Measurements from ENCODE around the gene ERC1.
A peak's percentile ranks its signal among the peaks of the same experiment; 100 is the strongest.
"Not testable (repeated sequence)": the region's sequence is repeated elsewhere in the genome, so short reads cannot be mapped to it uniquely, and the experiment has no call there.

Gene ERC1

DNA sequence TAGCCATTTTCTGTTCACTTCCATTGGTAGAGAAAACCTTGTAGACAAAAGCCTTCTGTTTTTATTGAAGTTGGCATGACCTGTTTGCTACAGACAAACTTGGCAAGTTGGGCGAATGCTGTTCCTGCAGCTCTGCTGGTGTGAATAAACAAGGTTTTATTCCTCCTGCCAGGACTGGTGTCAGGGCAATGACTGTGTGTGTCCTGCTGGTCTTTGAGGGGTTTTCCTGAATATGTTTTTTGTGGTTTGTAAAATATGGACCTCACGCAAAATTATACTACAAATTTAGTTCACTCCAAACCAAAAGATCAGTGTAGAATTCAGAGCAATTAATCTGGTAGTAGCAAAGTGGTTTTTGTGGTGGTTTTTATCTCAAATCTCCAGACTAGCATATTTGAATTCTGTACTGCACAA lies 140.8 kb downstream of the ERC1 start:
- DNase-seq, result peak in 1 of 2 experiments; percentile 27

GRCh38 chr12:1132311-1132710 lies 141.3 kb downstream of the ERC1 start:
- DNase-seq, result no peak

DNA sequence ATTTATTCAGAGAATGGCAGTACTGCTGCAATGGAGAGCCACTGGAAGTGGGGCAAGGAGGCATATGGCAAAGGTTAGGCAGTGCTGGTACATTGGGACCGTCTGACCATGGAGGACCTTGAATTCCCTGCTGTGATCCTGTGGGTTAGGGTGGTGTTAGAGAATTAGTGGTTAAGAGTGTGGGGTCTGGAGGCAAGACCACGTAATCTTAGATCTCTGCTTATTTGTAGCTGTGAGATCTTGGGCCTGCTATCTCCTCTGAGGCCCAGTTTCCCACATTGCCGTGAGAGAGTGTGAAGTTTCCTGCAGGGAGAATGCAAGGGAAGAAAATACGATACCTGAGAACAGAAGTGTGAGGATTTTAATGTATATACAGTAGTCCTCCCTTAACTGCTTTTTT lies 147.7 kb downstream of the ERC1 start:
- DNase-seq, result no peak

GRCh38 chr12:1146758-1147157 lies 155.7 kb downstream of the ERC1 start:
- not testable (repeated sequence) for DNase-seq

DNA sequence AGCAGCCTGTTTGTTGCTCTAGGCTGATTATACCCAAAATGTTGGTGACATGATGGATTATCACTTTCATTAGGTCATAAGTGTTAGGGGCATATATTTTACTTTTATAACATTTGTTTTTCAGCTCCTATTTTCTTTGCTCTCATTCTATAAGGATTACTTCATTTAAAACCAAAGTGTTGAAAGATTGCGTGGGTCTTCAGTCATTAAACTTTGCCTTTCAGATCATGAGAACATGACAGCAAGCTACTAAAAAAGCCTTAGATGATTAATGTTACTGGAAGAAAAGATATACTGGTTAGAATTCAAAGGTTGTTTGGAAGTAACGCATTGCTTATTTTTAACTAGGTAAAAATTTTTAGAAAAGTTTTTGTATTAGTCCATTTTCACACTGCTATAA lies 156.8 kb downstream of the ERC1 start:
- no peak for DNase-seq

DNA sequence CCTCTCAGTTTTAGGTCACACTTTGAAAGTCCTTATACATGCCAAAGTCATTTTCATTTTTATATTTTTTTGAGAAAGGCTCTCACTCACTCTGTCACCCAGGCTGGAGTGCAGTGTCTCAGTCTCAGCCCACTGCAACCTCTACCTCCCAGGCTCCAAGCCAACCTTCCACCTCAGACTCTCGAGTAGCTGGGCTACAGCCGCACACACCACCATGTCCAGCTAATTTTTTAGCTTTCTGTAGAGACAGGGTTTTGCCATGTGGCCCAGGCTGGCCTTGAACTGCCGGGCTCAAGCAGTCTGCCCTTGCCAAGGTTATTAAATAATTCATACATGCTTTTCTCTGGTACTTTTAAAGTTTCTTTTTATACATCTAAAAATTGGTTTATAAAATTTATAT lies 166.0 kb downstream of the ERC1 start:
- DNase-seq, result no peak

DNA sequence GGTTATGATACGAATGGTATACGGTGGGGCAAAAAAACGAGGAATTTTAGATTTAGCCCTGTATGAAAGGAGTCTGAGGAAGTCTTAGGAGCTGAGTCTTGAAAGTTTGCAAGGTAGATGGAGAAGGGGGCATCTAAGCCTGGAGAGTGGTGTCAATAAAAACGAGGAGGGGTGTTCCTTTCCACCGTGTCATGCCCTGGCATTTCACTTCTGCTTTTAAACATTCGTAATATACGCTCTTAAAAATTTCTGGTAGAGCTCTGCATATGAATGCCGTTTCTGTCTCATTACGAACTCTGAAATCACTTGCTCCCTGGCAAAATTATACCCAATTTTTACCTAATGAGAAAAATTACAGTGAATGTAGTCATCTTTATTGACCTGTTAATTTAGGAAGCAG lies 170.2 kb downstream of the ERC1 start:
- no peak for DNase-seq

DNA sequence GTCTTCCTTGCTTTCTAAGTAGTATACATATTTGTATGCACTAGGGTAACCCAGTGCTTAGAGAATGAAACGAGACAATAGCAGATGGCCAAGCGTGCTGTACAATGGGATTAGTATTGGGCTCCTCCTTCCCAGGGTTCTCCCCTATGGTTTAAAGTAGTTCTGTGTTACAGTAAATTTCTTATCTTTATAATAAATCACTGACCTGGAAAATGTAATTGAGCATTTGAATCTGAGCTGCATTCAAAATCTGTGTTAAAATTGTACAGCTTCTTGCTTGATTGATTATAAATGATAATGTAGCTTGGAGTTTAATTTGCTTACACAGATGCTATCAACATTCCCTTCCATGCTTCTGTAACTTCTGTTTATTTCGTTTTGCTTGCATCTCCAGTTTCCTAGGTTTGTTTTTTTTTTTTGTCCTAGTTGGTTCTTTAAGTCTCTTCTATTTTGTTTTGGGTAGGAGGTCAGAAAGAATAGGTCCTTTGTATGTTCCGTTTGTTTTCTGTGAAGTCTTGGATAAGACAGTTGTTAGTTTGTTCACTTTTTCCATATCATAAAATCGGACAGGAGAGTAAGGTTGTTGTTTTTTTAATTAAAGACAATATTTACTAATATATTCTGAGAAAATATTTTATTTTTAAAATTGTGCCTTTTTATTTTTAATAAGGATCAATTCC lies 171.2 kb downstream of the ERC1 start:
- no peak for DNase-seq

DNA sequence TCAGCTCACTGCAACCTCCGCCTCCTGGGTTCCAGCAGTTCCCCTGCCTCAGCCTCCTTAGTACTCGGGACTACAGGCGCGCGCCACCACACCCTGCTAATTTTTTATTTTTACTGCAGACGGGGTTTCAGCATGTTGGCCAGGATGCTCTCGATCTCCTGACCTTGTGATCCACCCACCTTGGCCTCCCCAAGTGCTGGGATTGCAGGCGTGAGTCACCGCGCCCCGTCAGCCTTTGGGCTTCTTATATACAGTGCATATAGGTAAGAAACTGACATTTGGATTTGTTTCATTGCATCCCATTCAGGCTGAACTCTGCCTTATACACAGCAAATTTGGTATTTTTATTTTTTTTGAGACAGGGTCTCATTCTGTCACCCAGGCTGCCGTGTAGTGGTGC lies 176.8 kb downstream of the ERC1 start:
- DNase-seq, result no peak

GRCh38 chr12:1170411-1170810 lies 179.4 kb downstream of the ERC1 start:
- DNase-seq, result no peak

- DNase-seq, result peak in 1 of 2 experiments; percentile 15
Measured at GRCh38 chr12:1171657-1172408, 180.8 kb downstream of the ERC1 start.

DNA sequence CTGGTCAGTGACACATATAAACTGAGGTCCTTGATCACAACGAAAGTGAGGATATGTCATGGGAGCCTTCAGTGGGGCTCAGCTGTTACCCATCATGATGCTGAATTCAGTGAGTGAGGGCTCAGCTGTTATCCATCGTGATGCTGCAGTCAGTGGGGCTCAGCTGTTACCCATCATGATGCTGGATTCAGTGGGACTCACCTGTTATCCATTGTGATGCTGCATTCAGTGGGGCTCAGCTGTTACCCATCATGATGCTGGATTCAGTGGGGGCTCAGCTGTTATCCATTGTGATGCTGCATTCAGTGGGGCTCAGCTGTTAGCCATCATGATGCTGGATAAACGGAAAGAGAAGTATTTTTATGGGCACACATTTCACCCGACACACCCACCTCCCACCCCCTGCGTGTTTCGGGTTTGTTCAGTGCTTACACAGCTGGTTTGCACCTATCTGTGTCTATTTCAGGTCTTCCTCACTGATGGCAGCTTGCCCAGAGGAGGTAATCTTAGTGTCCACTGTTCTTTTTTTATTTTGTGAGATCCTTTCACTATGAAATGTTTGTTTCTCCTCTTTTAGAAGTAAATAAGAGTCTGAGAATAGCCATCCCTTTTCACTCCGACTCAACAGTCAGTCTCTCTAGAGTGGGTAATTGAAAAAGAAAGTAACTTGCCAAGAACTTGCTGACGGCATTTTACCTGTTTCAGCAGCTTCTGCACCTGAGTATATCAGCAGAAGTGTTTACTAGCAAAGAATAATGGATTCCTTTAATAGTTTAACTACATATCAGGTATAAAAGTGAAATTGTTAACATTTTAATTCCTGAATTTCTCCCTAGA lies 183.0 kb downstream of the ERC1 start:
- no peak for DNase-seq

DNA sequence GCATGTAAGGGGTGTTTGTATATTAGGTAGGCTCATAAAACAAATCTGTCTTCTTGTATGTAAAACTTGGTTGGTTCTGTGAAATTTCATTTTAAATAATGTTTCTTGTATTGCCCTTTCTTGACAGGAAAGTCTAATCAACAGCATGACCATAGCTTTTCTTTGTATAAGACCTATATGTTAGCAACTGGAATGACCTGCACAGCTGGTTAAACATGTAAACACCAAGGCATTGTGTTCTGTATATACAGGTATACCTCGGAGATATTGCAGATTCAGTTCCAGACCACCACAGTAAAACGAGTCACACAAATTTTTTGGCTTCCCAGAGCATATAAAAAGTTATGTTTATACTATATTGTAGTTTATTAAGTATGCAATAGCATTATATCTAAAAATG lies 183.6 kb downstream of the ERC1 start:
- DNase-seq, result no peak

DNA sequence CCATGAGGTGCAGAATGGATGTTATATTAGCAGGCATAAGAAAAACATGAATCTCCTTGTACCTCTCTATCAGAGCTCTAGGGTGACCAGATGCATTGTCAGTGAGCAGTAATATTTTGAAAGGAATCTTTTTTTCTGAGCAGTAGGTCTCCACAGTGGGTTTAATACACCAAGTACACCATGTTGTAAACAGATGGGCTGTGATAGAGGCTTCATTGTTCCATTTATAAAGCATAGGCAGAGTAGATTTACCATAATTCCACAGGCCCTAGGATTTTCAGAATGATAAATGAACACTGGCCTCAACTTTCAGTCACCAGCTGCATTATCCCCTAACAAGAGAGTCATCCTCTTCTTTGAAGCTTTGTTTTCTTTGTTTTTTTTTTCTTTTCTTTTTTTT lies 185.2 kb downstream of the ERC1 start:
- DNase-seq, result no peak

DNA sequence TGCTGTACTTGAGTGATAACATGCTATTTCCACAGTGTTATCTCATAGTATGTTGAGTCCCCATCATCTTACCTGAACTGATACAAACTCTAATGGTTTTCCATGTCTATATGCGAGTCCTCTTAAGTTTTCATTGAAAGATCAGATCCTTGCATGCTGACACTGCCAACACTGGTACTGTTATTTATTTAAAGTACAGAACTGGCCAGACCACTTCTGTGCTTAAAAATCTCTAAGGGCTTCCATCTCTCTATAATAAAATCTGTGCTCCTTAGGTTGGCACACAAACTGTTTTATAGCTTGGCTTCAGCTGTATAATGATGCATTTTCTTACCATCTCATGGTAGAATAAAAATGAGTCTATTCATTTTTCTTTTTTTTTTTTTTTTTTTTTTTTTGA lies 188.1 kb downstream of the ERC1 start:
- no peak for DNase-seq

- DNase-seq, result no peak
Measured at GRCh38 chr12:1182069-1182468, 191.0 kb downstream of the ERC1 start.

DNA sequence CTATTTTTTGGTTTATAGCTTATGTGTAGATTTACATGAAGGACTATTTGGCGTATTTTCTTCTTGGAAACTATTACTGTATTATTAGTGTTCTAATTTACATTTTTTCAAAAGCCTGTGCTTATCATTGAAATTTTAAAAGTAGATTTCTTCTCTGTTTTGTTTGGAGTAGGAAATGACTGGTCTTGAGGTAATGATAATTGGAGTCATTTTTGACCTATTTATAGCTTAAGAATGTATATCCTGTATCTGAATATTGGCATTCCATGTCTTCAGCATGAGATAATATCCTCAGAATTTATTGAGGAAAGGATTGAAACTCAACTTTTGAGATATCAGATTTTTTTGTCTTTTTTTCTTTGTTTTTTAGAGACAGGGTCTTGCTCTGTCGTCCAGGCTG lies 193.4 kb downstream of the ERC1 start:
- no peak for DNase-seq

- no peak for DNase-seq
Measured at GRCh38 chr12:1185460-1186182, 194.6 kb downstream of the ERC1 start.

- DNase-seq, result no peak
Measured at GRCh38 chr12:1186298-1186697, 195.3 kb downstream of the ERC1 start.

DNA sequence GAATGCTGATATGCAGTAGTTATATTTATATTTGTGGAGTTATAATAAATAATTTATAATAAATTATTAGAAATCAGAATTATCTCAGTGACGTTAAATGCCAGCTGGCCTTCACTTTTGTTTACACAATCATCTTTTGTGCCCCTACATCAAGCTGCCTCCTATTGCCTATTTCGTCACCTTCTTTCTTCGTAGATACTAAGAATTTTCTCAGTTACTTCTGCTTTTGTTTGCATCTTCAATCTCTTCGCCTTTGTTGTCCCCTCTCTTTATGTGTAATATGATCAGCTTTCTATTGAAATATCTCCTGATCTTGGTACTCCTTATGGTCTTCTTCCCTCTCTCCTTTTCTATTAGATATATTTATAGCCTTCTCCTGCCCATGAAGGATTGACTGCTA lies 197.0 kb downstream of the ERC1 start:
- DNase-seq, result no peak

DNA sequence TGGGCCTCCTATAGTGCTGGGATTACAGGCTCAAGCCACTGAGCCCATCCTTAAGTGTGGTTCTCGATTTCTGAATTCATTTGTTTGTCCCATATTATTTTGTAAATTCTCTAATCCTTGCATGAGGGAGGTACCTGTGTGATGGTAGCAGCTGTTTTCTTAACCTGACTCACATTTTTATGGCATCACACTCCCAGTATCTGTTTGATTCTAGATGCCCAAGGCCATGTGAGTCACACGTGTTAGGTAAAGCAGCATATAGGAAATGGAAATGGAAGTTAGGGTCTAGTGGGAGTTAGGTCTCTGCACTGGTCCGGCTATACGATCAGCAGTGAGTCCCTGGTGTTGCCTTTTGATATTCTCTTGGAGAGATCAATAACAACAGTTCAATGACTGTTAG lies 198.1 kb downstream of the ERC1 start:
- DNase-seq, result no peak

DNA sequence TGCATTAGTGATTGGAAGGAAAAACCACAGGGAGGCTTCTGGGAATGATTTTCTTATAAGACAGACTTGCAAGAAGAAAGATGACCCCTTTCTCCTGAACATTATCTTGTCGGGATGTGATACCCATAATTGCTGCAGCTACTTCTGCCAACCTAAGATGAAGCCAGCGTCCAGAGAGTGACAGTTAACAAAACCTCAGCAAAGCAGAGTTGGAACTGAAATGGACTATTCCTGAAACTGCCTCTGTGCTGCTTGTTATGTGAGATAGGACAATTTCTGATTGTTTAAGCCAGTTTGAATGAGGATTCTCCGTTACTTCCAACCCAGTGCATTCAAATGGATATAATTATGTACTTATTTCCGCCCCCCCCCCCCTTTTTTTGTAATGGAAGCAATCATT lies 204.5 kb downstream of the ERC1 start:
- DNase-seq, result no peak
